Duodenal mucosa (tissue), 2 donors: ENCODE measurements around the gene TTC22.
"Not testable (repeated sequence)": the region's sequence is repeated elsewhere in the genome, so short reads cannot be mapped to it uniquely, and the experiment has no call there.

Experiments
- H3K27ac ChIP-seq: one replicate; pipeline ENCODE4 v1.7.0; 2013; ENCODE audit warnings: low read depth, low read length
- H3K27me3 ChIP-seq, 2 donors: one replicate each; pipeline ENCODE4 v1.7.0; 2013; ENCODE audit warnings: low read length in 2 of 2, control low read depth in 1 of 2; ENCODE audit not compliant: insufficient read depth in 2 of 2, control insufficient read depth in 1 of 2
- H3K36me3 ChIP-seq, 2 donors: one replicate each; pipeline ENCODE4 v1.7.0; 2013; ENCODE audit warnings: low read length in 2 of 2, control low read depth in 1 of 2; ENCODE audit not compliant: insufficient read depth in 2 of 2, control insufficient read depth in 1 of 2
- H3K4me1 ChIP-seq, 2 donors: one replicate each; pipeline ENCODE4 v1.7.0; 2013; ENCODE audit warnings: low read length in 2 of 2, control low read depth in 1 of 2; ENCODE audit not compliant: insufficient read depth in 2 of 2, control insufficient read depth in 1 of 2
- H3K4me3 ChIP-seq, 2 donors: one replicate each; pipeline ENCODE4 v1.7.0; 2013; ENCODE audit warnings: low read length in 2 of 2, low read depth in 1 of 2
- H3K9ac ChIP-seq, 2 donors: one replicate each; pipeline ENCODE4 v1.7.0; 2013; ENCODE audit warnings: low read length in 2 of 2, low read depth in 1 of 2
- H3K9me3 ChIP-seq, 2 donors: one replicate each; pipeline ENCODE4 v1.7.0; 2013; ENCODE audit warnings: low read length in 2 of 2, control low read depth in 1 of 2; ENCODE audit not compliant: control insufficient read depth in 1 of 2

TTC22 gene

GRCh38 chr1:54787604-54788003 is 13.5 kb downstream of the TTC22 start:
- no peak overlapping the region for H3K4me3 ChIP-seq
- H3K36me3 ChIP-seq, result peaks cover 20 to 55% of the 10 kb centered on the region in 2 donors
- H3K9me3 ChIP-seq, result no peaks in the 10 kb centered on the region
- no peak overlapping the region for H3K27ac ChIP-seq
- no peak overlapping the region for H3K9ac ChIP-seq
- H3K4me1 ChIP-seq, result no peaks in the 10 kb centered on the region
- H3K27me3 ChIP-seq, result no peaks in the 10 kb centered on the region

- Histone ChIP-seq H3K9me3 (no peaks in the 10 kb centered on the region), H3K4me3 (no peak overlapping the region), H3K9ac (no peak overlapping the region), H3K36me3 (peaks cover 15 to 62% of the 10 kb centered on the region in 2 donors), H3K27ac (no peak overlapping the region), H3K4me1 (no peaks in the 10 kb centered on the region), H3K27me3 (no peaks in the 10 kb centered on the region)
Observed at GRCh38 chr1:54786778-54787177, 14.3 kb downstream of the TTC22 start.

DNA sequence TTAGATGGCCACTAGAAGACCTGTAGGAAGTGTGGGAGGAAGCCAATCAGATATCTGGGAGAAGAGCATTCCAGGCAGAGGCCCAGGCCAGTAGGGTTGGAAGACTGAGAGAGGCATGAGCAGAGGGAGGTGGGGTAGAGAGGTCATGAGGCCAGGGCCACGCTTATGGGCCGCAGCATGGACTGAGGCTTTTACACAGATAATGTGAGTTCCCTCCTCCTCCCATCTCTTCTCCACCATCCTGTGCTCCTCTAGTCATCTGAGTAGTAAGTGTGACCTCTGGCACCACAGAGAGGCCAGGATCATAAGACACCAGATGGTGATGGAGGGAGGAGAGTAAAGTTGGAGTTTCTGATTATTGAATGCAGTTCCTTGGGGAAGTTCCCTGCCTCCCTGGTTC is 17.1 kb downstream of the TTC22 start:
- Histone ChIP-seq H3K9me3 (no peaks in the 10 kb centered on the region), H3K27ac (no peak overlapping the region), H3K27me3 (no peaks in the 10 kb centered on the region), H3K4me3 (no peak overlapping the region), H3K36me3 (peaks cover 15 to 51% of the 10 kb centered on the region in 2 donors), H3K4me1 (no peaks in the 10 kb centered on the region), H3K9ac (no peak overlapping the region)

DNA sequence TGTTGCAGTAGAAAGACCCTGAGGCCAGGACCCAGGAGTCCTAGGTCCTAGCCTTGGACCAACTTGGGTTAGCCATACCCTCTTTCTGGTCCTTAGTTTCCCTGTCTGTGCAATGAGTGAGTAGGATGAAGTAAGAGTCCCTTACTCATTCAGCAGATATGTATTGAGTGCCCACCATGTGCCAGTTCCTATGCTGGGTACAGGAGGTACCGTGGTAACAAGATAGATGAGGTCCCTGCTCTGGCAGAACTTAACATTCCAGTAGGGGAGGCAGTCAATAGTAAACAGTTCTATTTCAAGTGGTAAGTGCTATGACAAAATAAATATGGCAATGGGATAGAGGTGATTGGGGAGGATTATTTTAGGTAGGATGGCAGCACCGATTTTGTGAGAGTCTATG is 18.5 kb downstream of the TTC22 start:
- no peaks in the 10 kb centered on the region for H3K27me3 ChIP-seq
- H3K9me3 ChIP-seq, result no peaks in the 10 kb centered on the region
- peaks cover 15 to 52% of the 10 kb centered on the region in 2 donors for H3K36me3 ChIP-seq
- H3K9ac ChIP-seq, result no peak overlapping the region
- H3K4me1 ChIP-seq, result no peaks in the 10 kb centered on the region
- no peak overlapping the region for H3K27ac ChIP-seq
- H3K4me3 ChIP-seq, result no peak overlapping the region

DNA sequence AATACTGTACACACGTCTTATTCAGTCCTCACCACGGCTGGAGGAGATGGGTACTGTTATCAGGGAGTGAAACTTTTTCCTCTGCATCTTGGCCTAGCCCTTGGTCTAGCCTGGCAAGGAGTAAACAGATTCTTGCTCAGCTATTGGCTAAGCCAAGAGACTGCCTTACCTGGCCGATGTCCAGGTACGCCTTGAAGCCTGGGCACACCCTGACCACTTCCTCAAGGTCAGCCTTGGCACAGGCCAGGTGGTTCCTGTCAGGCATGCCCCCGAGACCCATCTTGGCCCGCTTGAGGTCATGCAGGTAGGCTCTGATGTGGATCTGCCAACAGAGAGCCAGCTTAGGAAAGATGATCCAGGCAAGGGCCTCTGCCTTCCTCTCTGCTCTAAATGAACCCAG is 19.0 kb downstream of the TTC22 start:
- peaks cover 15 to 49% of the 10 kb centered on the region in 2 donors for H3K36me3 ChIP-seq
- H3K9me3 ChIP-seq, result no peaks in the 10 kb centered on the region
- no peak overlapping the region for H3K4me3 ChIP-seq
- H3K9ac ChIP-seq, result no peak overlapping the region
- H3K27ac ChIP-seq, result no peak overlapping the region
- H3K27me3 ChIP-seq, result no peaks in the 10 kb centered on the region
- no peaks in the 10 kb centered on the region for H3K4me1 ChIP-seq

GRCh38 chr1:54781023-54781723 is 19.9 kb downstream of the TTC22 start:
- Histone ChIP-seq H3K27ac (no peak overlapping the region), H3K4me3 (no peak overlapping the region), H3K9ac (no peak overlapping the region), H3K4me1 (peaks cover 0 to 4% of the 10 kb centered on the region in 2 donors), H3K36me3 (peaks cover 7 to 40% of the 10 kb centered on the region in 2 donors), H3K9me3 (no peaks in the 10 kb centered on the region), H3K27me3 (no peaks in the 10 kb centered on the region)

DNA sequence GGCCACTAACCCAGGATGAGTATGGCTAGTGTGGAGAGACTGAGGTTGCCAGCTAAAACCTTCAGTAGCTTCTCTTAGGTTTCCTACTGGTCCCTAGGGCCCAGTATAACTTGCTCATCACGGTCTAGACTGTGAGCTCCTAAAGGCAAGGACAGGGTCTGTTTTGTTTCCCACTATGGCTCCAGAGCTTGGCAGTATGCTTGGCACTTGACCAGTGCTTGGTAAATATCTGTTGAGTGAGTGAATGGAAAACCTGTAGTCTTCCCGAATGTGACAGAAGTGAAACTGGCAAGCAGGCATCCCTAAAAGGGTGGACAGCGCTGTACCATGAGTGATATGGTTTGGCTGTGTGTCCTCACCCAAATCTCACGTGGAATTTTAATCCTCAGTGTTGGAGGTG is 23.7 kb downstream of the TTC22 start:
- H3K27me3 ChIP-seq, result no peaks in the 10 kb centered on the region
- no peak overlapping the region for H3K4me3 ChIP-seq
- no peaks in the 10 kb centered on the region for H3K9me3 ChIP-seq
- no peak overlapping the region for H3K27ac ChIP-seq
- no peak overlapping the region for H3K9ac ChIP-seq
- peaks cover 0 to 12% of the 10 kb centered on the region in 2 donors for H3K36me3 ChIP-seq
- peaks cover 0 to 6% of the 10 kb centered on the region in 2 donors for H3K4me1 ChIP-seq

DNA sequence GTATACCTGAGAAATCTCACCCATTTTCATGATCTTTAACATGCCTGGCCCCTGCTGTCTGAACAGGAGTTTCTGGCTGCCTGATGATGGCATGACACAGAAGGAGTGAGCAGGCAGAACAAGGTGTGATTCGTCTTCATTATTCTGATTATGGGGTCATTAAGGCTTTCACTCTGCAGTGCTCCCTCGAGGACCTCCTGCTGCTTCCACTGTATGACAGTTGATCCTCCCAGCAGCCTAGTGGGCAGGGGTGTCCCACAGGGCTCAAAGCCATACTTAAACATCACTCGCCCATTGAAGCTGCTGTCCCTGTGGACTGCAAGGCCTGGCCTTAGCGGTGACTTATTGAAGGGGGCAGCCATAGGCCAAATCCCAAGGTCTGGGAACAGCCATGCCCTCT is 24.1 kb downstream of the TTC22 start:
- H3K27ac ChIP-seq, result no peak overlapping the region
- peaks cover 0 to 8% of the 10 kb centered on the region in 2 donors for H3K36me3 ChIP-seq
- H3K4me3 ChIP-seq, result no peak overlapping the region
- peaks cover 0 to 6% of the 10 kb centered on the region in 2 donors for H3K4me1 ChIP-seq
- no peaks in the 10 kb centered on the region for H3K9me3 ChIP-seq
- no peak overlapping the region for H3K9ac ChIP-seq
- no peaks in the 10 kb centered on the region for H3K27me3 ChIP-seq

DNA sequence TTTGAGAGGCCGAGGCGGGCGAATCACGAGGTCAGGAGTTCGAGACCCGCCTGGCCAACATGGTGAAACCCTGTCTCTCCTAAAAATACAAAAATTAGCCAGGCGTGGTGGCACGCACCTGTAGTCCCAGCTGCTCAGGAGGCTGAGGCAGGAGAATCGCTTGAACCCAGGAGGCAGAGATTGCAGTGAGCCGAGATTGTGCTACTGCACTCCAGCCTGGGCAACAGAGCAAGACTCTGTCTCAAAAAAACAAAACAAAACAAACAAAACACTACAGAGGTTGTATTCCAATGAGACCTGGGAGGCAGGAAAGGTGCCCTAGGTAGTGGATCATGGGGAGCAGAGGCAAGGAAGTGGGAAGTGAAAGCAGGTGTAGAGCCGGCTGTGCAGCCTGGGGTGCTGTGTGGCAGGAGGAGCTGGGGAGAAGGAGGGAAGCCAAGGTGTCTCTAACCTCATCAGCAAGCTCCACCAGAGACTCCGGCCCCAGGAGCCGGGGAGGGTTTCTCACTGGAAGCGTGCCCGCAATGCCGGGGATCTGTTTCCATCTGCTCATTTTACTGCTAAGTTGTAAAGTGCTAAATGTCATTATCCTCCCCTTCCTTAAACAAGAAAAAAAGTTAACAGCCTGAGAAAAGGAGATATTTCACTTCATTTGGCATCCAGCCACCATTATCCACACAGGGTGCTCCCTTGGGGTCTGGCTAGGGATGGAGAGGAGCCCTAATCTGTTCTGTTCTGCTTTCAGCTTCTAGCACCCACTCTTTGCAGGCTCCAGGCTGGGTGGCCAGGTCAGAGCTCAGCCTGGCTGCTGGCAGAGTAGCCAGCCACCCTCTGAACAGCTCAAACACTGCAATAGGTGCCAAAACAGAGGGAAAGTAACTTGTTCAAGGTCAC is 25.0 kb downstream of the TTC22 start:
- not testable (repeated sequence) for H3K9me3 ChIP-seq, H3K27ac ChIP-seq, H3K36me3 ChIP-seq, H3K27me3 ChIP-seq, H3K9ac ChIP-seq, H3K4me1 ChIP-seq, H3K4me3 ChIP-seq

DNA sequence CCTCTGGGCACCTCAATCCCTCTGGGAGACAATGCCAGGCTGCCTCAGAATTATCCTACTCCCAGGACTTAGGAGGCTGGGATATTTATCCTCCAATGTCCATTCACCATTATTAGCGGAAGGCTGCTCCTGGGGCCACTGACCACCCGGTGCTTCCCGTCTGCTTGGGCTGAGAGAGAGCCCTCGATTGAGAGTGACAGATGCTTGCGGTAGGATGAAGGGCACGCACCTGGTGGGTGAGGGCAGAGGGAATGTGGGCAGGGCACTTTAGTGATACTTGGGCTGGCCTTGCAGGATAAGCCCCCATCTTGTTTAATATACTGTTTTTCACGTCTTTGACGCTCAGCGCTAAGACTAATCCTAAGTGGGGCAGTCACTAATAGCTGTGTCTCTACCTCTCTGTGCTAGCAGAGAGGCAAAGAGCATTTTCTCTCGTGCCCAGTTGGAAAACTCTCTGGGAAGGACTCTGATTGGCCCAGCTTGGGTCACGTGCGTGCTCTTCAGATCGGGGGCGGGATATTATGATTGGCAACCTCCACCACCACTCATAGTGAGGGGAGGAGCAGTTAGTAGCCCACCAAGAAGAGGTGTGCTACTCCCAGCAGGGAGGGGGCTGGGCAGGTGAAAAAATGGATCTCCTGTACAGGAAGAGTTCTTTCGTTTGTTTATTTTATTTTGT is 26.2 kb downstream of the TTC22 start:
- peaks cover 0 to 6% of the 10 kb centered on the region in 2 donors for H3K36me3 ChIP-seq
- H3K9ac ChIP-seq, result no peak overlapping the region
- H3K4me3 ChIP-seq, result no peak overlapping the region
- no peak overlapping the region for H3K27ac ChIP-seq
- no peaks in the 10 kb centered on the region for H3K27me3 ChIP-seq
- H3K9me3 ChIP-seq, result no peaks in the 10 kb centered on the region
- H3K4me1 ChIP-seq, result peaks cover 0 to 6% of the 10 kb centered on the region in 2 donors
